ENCODE results near the gene NELL2. TPM values are rescaled to one million over a fixed set of nuclear protein-coding genes. Genes with fewer than 3 reads are reported as not detected.

Gene NELL2
- total and polyA plus RNA-seq, 2 donors (not counting 1 experiment from before 2014, with no cell fraction given): 0.17 TPM; not detected in 1

- no peaks in the 10 kb centered on the region for H3K9me3 ChIP-seq (ENCODE audit: control insufficient read depth, insufficient read depth, low read depth, low read length)
- no peak overlapping the region for H3K9ac ChIP-seq (ENCODE audit: insufficient read depth, low read length)
- no peaks in the 10 kb centered on the region for H3K36me3 ChIP-seq (ENCODE audit: control insufficient read depth, insufficient read depth, low read length)
- H3K27ac ChIP-seq (ENCODE audit: insufficient read depth, low read length): no peak overlapping the region
- no peak overlapping the region for H2AFZ ChIP-seq (ENCODE audit: low read length)
- H3K4me3 ChIP-seq (replicated peaks in 1 of 4; ENCODE audit: control extremely low read depth in 1 of 4, insufficient read depth in 1 of 4, low read depth in 3 of 4, low read length in 4 of 4): no peak overlapping the region
- no peak overlapping the region for H3K4me2 ChIP-seq (ENCODE audit: extremely low read depth, insufficient read depth, low read length)
- DNase-seq (ENCODE audit: low read depth in 2 of 2): no peak
- no peaks in the 10 kb centered on the region for H3K79me2 ChIP-seq (ENCODE audit: control insufficient read depth, insufficient read depth, low read length)
- H3K27me3 ChIP-seq (ENCODE audit: control insufficient read depth, insufficient read depth, low read length): no peaks in the 10 kb centered on the region
- TF ChIP-seq EZH2 (IDR thresholded peaks at IDR 0.05; ENCODE audit: low read length, missing control alignments) (no peak), CTCF (conservative IDR thresholded peaks at IDR 0.05 in 1 of 2, IDR thresholded peaks at IDR 0.05 in 1 of 2; ENCODE audit: low read depth in 1 of 2, low read length in 2 of 2) (no peak)
- no peaks in the 10 kb centered on the region for H3K4me1 ChIP-seq (ENCODE audit: control insufficient read depth, extremely low read depth, insufficient read depth, low read length)
- H4K20me1 ChIP-seq (ENCODE audit: control insufficient read depth, extremely low read depth, insufficient read depth, low read length): no peaks in the 10 kb centered on the region
Measured at GRCh38 chr12:44584625-44585024, 291.5 kb downstream of the NELL2 start.

- no peak overlapping the region for H3K4me2 ChIP-seq (ENCODE audit: extremely low read depth, insufficient read depth, low read length)
- no peaks in the 10 kb centered on the region for H3K79me2 ChIP-seq (ENCODE audit: control insufficient read depth, insufficient read depth, low read length)
- no peak overlapping the region for H2AFZ ChIP-seq (ENCODE audit: low read length)
- no peaks in the 10 kb centered on the region for H3K9me3 ChIP-seq (ENCODE audit: control insufficient read depth, insufficient read depth, low read depth, low read length)
- no peaks in the 10 kb centered on the region for H4K20me1 ChIP-seq (ENCODE audit: control insufficient read depth, extremely low read depth, insufficient read depth, low read length)
- DNase-seq (ENCODE audit: low read depth in 2 of 2): no peak
- no peaks in the 10 kb centered on the region for H3K4me1 ChIP-seq (ENCODE audit: control insufficient read depth, extremely low read depth, insufficient read depth, low read length)
- no peaks in the 10 kb centered on the region for H3K36me3 ChIP-seq (ENCODE audit: control insufficient read depth, insufficient read depth, low read length)
- H3K27ac ChIP-seq (ENCODE audit: insufficient read depth, low read length): no peak overlapping the region
- H3K9ac ChIP-seq (ENCODE audit: insufficient read depth, low read length): no peak overlapping the region
- TF ChIP-seq EZH2 (IDR thresholded peaks at IDR 0.05; ENCODE audit: low read length, missing control alignments): no peak
- TF ChIP-seq CTCF (conservative IDR thresholded peaks at IDR 0.05 in 1 of 2, IDR thresholded peaks at IDR 0.05 in 1 of 2; ENCODE audit: low read depth in 1 of 2, low read length in 2 of 2): no peak
- H3K4me3 ChIP-seq (replicated peaks in 1 of 4; ENCODE audit: control extremely low read depth in 1 of 4, insufficient read depth in 1 of 4, low read depth in 3 of 4, low read length in 4 of 4): no peak overlapping the region
- no peaks in the 10 kb centered on the region for H3K27me3 ChIP-seq (ENCODE audit: control insufficient read depth, insufficient read depth, low read length)
Measured at GRCh38 chr12:44582521-44582920, 293.6 kb downstream of the NELL2 start.

GRCh38 chr12:44581642-44582242 lies 294.4 kb downstream of the NELL2 start:
- Histone ChIP-seq H3K27ac (ENCODE audit: insufficient read depth, low read length) (no peak overlapping the region), H3K4me3 (replicated peaks in 1 of 4; ENCODE audit: control extremely low read depth in 1 of 4, insufficient read depth in 1 of 4, low read depth in 3 of 4, low read length in 4 of 4) (no peak overlapping the region), H3K79me2 (ENCODE audit: control insufficient read depth, insufficient read depth, low read length) (no peaks in the 10 kb centered on the region), H3K27me3 (ENCODE audit: control insufficient read depth, insufficient read depth, low read length) (no peaks in the 10 kb centered on the region), H3K9me3 (ENCODE audit: control insufficient read depth, insufficient read depth, low read depth, low read length) (no peaks in the 10 kb centered on the region), H4K20me1 (ENCODE audit: control insufficient read depth, extremely low read depth, insufficient read depth, low read length) (no peaks in the 10 kb centered on the region), H2AFZ (ENCODE audit: low read length) (no peak overlapping the region), H3K4me1 (ENCODE audit: control insufficient read depth, extremely low read depth, insufficient read depth, low read length) (no peaks in the 10 kb centered on the region), H3K4me2 (ENCODE audit: extremely low read depth, insufficient read depth, low read length) (no peak overlapping the region), H3K9ac (ENCODE audit: insufficient read depth, low read length) (no peak overlapping the region), H3K36me3 (ENCODE audit: control insufficient read depth, insufficient read depth, low read length) (no peaks in the 10 kb centered on the region)
- no peak for DNase-seq (ENCODE audit: low read depth in 2 of 2)
- no peak for TF ChIP-seq EZH2 (IDR thresholded peaks at IDR 0.05; ENCODE audit: low read length, missing control alignments)
- no peak for TF ChIP-seq CTCF (conservative IDR thresholded peaks at IDR 0.05 in 1 of 2, IDR thresholded peaks at IDR 0.05 in 1 of 2; ENCODE audit: low read depth in 1 of 2, low read length in 2 of 2)
